ENCODE data around the gene TBC1D10A.
A peak's percentile ranks its signal among the peaks of the same experiment; 100 is the strongest.

TBC1D10A gene, protein sequence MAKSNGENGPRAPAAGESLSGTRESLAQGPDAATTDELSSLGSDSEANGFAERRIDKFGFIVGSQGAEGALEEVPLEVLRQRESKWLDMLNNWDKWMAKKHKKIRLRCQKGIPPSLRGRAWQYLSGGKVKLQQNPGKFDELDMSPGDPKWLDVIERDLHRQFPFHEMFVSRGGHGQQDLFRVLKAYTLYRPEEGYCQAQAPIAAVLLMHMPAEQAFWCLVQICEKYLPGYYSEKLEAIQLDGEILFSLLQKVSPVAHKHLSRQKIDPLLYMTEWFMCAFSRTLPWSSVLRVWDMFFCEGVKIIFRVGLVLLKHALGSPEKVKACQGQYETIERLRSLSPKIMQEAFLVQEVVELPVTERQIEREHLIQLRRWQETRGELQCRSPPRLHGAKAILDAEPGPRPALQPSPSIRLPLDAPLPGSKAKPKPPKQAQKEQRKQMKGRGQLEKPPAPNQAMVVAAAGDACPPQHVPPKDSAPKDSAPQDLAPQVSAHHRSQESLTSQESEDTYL

DNA sequence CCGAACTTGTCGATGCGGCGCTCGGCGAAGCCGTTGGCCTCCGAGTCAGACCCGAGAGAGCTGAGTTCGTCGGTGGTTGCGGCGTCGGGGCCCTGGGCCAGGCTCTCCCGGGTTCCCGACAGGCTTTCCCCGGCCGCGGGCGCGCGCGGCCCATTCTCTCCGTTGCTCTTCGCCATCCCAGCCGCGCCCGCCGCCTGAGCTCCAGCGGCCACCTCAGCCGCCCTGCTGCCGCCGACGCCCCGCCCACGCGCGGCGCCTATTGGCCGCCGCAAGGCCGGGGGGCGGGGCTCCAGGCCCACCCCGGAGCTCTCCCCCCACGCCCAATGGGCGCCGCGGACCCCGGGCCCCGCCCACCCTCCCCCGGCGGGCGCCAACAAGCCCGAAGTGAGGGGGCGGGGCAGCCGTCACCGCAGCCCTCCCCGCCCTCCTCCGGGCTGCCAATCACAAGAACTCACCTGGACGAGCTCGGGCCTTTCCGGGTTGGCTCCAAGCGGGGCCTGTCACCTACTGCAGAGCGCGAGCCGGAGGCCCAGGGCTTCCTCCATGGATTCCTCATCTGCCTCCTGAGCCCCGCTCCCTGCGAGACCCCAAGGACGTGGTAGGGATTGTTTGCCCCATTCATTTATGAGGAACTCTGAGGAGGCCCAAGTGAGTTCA is at the start of gene TBC1D10A:
TBC1D10A (minus strand) TSS at position 236 of the 657 bp plus-strand sequence; CDS start at position 176, 60 bp downstream.
- peak; percentile 31 for DNase-seq (ENCODE audit: low read depth)

DNA sequence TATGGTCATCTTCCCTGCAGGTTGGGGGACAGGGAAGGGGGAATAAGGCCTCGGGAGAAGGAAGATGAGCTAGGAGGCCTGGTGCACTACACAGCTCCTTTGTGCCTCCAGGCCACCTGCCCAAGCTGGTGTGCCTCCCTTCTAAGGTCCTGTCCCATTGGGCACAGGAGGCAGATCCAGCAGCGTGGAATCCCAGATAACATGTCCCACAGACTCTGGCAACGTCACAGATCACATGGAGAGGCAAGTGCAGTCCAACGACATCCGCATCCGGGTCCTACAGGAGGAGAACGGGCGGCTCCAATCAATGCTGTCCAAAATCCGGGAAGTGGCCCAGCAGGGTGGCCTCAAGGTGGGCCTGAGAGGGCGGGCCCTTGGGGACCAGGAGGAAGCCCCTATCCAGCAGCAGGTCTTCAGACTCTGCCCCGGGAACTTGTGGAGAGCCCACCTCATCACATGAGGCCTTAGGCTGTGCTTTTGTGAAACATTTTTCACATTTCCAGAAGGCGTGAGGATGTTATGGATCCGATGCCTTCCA is 48.6 kb upstream of the TBC1D10A start:
- no peak for DNase-seq (ENCODE audit: low read depth)

DNA sequence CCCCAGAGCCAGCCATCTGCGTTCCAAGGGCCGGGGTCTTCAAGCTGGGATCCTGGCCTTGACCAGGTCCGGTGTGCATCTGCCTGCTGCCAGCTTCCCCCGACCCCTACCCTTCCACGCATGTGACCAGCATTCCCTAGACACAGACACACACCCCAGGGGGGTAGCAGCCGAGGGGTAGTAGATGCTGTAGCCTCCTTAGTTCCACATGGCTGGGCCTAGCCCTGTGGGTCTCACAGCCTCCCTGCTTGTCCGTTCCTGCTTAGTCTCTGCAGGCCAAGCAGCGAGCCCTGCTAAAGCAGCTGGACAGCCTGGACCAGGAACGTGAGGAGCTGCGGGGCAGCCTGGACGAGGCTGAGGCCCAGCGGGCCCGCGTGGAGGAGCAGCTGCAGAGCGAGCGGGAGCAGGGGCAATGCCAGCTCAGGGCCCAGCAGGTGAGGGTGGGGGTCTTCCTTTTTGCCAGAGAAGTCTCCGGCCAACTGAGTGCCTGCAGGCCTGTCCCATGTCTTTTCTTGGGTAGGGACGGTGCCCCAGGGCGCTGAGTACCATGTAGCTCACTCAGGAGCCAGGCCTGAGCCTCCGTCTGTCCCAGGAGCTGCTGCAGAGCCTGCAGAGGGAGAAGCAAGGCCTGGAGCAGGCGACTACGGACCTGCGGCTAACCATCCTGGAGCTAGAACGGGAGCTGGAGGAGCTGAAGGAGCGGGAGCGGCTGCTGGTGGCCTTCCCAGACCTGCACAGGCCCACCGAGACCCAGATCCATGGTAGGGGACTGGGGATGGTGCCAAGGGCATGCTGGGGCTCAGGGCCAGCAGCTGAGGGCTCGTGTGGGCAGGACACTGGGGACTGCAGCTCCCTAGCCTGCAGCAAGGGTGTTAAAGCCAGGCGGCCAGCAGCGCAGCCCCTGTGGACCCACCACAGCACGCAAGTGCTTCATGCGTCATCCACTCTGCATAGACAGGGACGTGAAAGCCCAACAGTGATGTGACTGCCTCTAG is 46.9 kb upstream of the TBC1D10A start:
- DNase-seq (ENCODE audit: low read depth), result no peak

DNA sequence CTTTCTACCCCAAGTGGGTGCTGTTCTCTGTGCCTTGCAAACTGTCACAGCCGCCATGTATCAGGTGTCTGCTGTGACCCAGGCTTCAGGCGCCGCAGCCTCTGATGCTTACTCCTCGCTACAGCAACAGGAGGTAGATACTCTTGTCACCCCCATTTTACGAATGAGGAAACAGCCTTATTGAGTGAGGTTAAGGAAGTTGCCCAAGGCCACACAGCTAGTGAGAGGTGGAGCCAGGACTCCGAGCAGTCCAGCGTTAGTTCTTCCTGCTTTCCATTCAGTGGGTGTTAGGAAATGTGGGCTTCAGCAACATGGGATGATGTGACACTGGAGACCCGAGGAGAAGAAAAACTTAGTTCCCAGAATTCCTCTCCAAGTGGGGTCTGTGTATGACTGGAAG is 46.2 kb upstream of the TBC1D10A start:
- DNase-seq (ENCODE audit: low read depth), result no peak

DNA sequence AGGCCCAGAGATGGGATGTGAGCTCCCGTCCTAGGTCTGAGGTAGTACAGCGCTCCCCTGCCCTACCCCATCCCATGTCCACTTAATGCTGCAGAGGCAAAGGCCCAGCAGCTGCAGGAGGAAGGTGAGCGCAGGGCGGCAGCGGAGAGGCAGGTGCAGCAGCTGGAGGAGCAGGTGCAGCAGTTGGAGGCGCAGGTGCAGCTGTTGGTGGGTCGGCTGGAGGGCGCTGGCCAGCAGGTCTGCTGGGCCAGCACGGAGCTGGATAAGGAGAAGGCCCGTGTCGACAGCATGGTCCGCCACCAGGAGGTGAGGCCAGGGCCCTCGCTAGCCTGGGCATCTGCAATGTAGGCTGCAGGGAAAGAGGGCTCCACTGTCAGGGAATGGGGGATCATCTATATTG is 45.2 kb upstream of the TBC1D10A start:
- DNase-seq (ENCODE audit: low read depth), result no peak

DNA sequence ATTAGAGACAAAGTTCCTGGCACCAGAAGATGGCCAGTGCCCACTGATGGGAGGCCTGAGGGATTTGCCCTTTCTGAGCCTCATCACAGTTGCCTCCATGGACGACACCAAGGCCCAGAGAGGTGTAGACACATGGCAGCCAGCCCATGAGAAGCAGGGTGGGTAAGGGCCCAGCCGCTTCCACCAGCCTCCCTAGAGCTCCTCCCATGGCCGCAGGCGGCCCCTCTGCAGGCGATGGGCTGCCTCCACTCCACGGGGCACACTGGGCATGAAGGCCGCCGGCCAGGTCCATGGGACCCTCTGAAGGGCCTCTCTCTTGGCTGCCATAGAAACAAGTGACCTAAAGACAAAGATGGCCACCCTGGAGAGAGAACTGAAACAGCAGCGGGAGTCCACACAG is 44.6 kb upstream of the TBC1D10A start:
- no peak for DNase-seq (ENCODE audit: low read depth)

DNA sequence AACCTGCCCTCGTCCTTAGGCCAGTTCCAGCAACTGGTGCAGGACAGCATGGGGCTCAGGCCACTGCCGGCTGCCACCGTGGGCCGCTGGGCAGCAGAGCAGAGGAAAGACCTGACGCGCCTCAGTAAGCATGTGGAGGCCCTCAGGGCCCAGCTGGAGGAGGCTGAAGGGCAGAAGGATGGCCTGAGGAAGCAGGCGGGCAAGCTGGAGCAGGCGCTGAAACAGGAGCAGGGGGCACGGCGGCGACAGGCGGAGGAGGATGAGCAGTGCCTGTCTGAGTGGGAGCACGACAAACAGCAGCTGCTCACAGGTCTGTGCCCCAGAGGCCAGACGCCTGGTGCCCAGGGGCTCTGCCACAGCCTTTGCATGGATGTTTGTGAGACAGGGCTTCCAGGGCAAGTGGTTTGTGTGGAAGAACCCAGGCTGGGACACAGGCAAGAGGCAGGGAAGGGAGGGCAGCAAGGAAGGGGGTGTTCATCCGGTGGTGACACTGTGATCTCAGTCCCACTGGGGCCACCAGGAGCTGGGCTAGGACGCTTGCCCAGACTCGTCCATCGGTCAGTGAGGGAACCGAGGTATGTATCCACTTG is 44.0 kb upstream of the TBC1D10A start:
- no peak for DNase-seq (ENCODE audit: low read depth)

DNA sequence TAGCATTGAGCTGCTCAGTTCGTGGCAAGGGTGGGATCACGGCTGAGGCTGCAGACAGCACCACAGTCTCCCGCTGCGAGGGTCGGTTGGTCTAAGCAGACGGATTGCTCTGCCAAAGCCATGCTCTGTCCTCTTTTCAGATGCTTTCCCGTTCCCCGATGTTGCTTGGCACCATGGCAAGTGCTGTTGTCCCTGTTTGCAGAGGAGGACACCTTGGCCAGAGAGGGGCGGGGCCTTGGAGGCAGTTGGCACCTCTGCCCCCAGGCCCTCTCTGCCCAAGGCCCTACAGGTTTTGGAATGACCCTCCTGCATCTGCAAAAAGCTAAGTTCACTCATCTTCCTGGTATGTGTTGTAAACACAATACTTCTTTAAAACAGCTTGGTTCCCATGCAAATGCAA is 41.7 kb upstream of the TBC1D10A start:
- no peak for DNase-seq (ENCODE audit: low read depth)

DNA sequence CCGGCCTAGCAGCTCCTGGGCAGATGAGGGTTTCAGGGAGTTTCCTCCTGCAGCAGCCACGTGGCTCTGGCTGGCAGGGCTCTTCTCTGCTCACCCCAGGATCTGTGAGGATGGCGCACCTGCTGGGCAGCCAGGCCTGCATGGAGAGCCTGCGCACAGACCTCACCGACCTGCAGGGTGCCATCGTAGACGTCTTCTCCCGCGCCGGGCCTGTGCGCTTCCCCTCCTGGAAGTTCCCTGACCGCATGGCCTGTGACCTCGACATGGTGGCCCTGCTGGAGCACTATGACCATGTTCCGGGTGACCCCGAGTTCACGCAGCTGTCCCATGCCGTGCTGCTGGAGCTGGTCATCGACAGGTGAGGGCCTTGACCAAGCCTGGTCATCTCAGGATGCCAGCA is 39.1 kb upstream of the TBC1D10A start:
- no peak for DNase-seq (ENCODE audit: low read depth)

DNA sequence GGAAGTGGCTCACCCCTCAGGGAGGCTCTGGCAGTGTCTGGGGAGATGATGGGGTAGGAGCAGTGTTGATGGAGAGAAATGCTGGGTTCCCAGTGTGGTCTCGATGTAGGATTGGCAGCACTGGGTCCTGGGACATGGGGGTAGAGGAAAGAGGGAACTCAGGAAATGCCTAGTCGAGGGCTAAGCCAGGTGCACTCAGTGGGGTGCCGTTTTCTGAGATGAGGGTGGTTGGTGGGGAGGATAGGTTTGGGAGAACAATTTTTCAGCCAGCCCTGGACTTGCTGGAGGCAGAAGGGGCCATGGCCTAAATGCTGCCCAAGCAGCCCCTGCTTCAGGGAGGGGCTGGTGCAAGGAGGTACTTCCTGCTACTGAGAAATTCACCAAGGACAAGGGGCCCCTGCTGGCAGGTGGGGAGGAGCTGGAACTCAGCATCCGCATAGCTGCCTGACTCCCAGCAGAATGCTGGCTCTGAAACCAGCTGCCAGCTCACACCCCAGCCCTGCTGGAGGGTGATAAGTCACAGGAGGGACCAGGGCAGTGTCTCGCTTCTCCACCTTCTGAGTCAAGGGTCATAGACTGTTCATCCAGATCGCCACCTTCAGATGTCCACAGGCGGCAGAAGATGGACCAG is 36.0 kb upstream of the TBC1D10A start:
- no peak for DNase-seq (ENCODE audit: low read depth)

DNA sequence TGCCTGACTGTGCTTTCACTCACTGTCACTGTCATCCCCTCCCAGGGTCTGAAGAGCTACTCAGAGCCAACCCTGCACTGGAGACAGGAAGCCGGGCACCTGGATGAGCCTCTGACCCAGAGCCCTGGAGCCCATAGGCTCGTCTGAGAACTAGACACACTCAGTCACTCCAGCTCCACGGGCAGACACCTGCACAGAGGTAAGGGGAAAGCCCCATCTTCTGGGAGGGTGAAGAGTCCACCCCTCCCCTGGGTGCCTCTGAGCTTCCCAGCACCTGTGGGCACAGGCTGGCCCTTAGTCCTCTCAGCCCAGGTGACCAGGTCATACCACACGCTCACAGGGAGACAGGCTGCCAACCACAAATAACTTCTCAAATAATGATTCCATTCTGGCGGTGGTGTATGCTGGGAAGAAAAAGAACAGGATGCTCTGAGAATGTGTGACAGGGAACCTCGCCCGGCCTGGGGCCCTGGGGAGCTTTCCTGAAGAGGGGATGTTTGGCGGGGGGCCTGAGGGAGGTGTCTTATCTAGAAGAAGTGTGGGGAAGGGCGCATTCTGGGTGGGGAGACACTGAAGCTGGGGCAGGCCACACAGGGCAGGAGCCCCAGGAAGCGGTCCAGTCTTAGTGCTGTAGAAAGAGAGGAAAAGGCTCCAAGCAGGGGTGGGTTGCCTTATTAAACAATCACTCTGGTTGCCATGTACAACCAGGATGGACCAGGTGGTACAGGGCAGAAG is 35.3 kb upstream of the TBC1D10A start:
- DNase-seq (ENCODE audit: low read depth), result no peak

DNA sequence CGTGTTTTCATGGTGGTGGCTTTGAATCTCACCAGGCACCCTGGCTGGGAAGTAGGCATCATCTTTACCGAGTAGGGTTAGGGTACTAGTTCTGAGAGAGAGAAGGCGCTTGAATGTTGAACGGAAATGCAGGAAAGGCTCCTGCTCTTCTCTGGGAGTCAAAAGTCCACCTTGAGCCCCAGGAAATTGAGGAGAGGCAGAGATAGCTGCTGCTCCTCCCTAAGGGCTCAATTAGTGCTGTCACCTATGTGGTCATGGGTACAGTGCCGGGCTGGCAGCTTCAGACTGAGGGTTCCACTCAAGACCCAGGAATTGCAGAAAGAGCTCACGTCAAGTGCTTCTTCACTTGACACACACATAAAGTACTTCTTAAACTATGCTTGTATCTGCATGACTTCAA is 31.8 kb upstream of the TBC1D10A start:
- DNase-seq (ENCODE audit: low read depth), result no peak

DNA sequence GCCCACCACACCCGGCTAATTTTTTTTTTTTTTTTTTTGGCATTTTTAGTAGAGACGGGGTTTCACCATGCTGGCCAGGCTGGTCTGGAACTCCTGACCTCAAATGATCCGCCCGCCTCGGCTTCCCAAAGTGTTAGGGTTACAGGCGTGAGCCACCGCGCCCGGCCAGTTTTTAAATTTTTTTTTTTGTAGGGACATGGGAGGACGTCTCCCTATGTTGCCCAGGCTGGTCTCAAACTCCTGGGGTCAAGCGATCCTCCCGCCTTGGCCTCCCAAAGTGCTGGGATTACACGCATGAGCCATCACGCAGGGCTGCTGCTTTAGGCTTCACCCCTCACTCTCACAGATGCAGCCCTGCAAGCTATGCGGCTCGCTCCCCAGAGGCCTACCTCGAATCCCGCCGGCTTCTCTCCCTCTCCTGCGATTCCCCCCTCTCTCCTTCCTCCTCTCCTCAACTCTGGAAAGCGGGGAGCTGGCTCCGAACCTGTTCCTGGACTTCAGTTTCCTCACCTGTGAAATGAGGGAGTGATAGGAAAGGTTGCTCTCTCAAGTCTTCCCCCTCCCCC is 31.0 kb upstream of the TBC1D10A start:
- DNase-seq (ENCODE audit: low read depth), result no peak

DNA sequence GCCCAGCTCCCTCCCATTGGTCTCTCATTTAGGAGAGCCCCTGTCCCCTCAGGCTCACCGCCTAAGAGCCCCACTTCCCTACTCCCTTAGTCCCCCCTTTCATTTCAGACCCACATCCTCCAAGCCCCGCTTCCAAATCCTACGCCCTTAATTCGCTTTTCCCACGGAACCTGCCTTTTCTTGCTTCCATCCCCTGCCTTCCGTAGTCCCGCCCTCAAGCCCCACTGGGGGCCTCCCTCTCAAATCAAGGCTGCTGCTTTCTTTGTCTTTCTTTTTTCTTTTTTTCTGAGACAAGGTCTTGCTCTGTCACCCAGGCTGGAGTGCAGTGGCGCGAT is 30.5 kb upstream of the TBC1D10A start:
- DNase-seq (ENCODE audit: low read depth), result no peak

DNA sequence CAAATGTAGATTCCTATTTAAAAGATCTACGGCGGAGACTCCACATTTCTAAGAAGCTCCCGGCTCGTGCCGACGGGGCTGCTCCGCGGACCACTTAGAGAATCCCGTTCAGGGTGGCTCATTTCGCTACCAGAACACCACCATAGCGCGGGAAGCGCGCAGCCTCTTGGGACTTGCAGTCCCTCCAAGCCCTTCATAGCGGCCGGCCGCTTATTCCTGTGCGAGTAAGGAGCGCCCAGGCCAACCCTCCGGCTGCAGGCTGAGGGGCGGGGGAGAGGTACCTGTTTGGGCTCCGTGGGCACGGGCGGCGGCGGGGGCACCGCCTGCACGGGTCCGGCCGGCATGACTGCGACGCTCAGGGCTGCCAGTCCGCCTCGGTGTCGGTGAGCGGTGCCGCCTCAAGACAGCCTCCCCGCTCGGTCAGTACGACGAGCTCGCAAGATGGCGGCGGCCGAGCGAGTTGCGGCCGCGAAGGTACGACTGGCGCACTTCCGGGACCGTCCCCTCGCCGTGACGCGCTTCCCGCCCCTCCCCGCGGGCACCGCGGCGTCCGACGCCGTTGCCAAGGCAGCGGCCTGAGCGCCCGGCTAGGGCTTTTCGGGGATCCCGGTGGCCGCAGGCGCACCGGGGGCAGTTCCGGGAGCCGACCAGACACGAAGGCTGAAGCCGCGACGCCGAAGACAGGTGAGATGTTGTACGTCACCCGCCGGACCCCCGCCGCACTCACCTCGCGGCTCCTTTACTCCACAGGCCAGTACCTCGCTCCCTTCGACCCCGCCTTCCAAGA is 29.9 kb upstream of the TBC1D10A start, which contains the start of the genes CCDC157 and SF3A1:
CCDC157 (plus strand) TSS at position 559 of the 787 bp plus-strand sequence. CDS start 8,994 bp downstream, outside the sequence.
SF3A1 (minus strand) TSS at position 446 of the 787 bp plus-strand sequence; CDS start at position 344, 102 bp downstream.
- DNase-seq (ENCODE audit: low read depth), result peak; percentile 69

DNA sequence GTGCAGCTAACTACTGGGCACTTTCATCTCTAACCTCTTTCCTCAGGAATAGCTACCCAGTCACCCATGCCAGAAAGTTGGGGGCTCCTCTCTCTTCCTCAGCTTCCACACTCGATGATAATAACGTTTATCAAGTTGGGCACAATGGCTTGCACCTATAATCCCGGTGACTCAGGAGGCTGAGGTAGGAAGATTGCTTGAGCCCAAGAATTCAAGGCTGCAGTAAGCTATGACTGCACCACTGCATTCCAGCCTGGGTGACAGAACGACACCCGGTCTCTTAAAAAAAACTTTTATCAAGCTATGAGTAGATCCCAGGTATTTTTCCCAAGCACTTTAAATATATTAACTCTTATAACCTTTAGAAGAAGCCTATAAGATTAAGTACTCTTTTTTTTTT is 27.9 kb upstream of the TBC1D10A start:
- no peak for DNase-seq (ENCODE audit: low read depth)

DNA sequence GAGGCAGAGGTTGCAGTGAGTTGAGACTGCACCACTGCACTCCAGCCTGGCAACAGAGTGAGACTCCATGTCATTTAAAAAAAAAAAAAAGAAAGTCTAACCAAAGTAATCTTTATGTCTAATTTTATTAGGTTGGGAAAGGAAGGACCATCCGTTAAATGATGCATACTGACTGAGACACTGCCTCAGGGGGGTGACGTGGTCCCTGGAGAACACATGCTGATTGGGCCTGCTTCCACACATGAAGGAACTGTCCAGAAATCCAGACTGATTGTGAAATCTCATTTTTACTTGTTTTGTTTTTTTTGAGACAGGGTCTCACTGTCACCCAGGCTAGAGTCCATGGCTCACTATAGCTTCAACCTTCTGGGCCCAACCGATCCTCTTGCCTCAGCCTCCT is 24.5 kb upstream of the TBC1D10A start:
- DNase-seq (ENCODE audit: low read depth), result no peak

DNA sequence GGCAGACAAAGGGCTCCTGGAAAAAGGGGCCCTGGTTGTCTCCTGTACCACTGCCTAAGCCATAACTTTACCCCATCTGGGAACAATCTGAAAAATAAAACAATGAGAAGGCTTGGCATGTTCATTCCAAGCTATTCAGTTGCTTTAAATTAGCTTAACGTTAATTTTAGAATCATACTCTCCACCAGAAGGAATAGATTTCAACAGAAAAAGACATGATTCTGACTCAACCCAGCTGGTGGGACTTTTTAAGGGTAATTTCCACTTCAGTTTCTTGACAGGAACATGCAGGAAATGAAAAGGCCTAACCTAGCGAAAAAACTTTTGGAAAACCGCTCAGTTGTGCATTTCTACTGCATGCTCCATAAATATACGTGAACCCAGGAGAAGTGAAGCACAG is 22.1 kb upstream of the TBC1D10A start:
- no peak for DNase-seq (ENCODE audit: low read depth)

DNA sequence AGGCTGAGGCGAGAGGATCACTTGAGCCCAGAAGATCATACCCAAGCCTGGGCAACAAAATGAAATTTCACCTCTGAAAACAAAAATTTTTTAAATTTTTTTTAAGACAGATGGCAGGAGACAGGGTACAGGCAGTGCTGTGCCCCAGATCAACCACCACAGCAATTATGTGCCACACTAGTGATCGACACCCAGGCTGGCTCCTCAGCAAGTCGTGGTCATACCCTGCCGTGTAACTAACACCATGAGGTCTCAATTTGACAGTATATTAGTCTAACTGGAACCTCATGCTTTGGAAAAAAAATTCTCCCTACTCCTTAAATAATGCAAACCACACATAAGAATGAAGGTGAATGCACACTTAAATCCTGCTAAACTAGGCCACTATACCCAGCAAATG is 21.7 kb upstream of the TBC1D10A start:
- DNase-seq (ENCODE audit: low read depth), result no peak
